H9 (cell line): ENCODE data around the gene RNASE7. TPM values are rescaled to one million over a fixed set of nuclear protein-coding genes. Genes with fewer than 3 reads are reported as not detected.

Experiments
- DNase-seq: peaks from one replicate; pipeline ENCODE4 v3.0.0-alpha.2; 2017
- H2AFZ ChIP-seq: one replicate; pipeline ENCODE4 v1.6.1; 2013; ENCODE audit warnings: mild to moderate bottlenecking, low read length, control low read depth, moderate library complexity
- H2AK5ac ChIP-seq: 2 replicates; pipeline ENCODE4 v1.6.1; 2013; ENCODE audit warnings: low read length, control low read depth, mixed read lengths; ENCODE audit not compliant: insufficient read length
- H2BK120ac ChIP-seq: one replicate; pipeline ENCODE4 v1.6.1; 2013; ENCODE audit warnings: low read depth, mild to moderate bottlenecking, low read length, control low read depth, inconsistent platforms; ENCODE audit not compliant: poor library complexity, severe bottlenecking
- H2BK12ac ChIP-seq: 2 replicates; pipeline ENCODE4 v1.6.1; 2013; ENCODE audit warnings: low read length, control low read depth, mixed read lengths, low read depth; ENCODE audit not compliant: insufficient read length
- H2BK15ac ChIP-seq: 2 replicates; pipeline ENCODE4 v1.6.1; 2013; ENCODE audit warnings: low read depth, low read length, control low read depth
- H2BK20ac ChIP-seq: one replicate; pipeline ENCODE4 v1.6.1; 2013; ENCODE audit warnings: low read depth, mild to moderate bottlenecking, low read length, control low read depth, inconsistent platforms; ENCODE audit not compliant: poor library complexity, severe bottlenecking
- H2BK5ac ChIP-seq: 2 replicates; pipeline ENCODE4 v1.6.1; 2013; ENCODE audit warnings: low read length, control low read depth, mixed read lengths; ENCODE audit not compliant: insufficient read length
- H3K14ac ChIP-seq: 2 replicates; pipeline ENCODE4 v1.6.1; 2013; ENCODE audit warnings: low read length, control low read depth; ENCODE audit not compliant: insufficient read depth
- H3K18ac ChIP-seq: 2 replicates; pipeline ENCODE4 v1.6.1; 2013; ENCODE audit warnings: low read depth, mild to moderate bottlenecking, mixed read lengths, low read length, control low read depth; ENCODE audit not compliant: insufficient read length
- H3K23ac ChIP-seq: 2 replicates; pipeline ENCODE4 v1.6.1; 2013; ENCODE audit warnings: low read length, control low read depth, mixed read lengths, low read depth; ENCODE audit not compliant: insufficient read length
- H3K23me2 ChIP-seq: 2 replicates; pipeline ENCODE4 v1.6.1; 2013; ENCODE audit warnings: low read depth, mild to moderate bottlenecking, mixed read lengths, low read length, control low read depth; ENCODE audit not compliant: insufficient read length, poor library complexity, severe bottlenecking
- H3K27ac ChIP-seq: 2 replicates; pipeline ENCODE4 v1.5.1; 2013; ENCODE audit warnings: low read length, control low read depth, mixed read lengths, low read depth; ENCODE audit not compliant: insufficient read length
- H3K27me3 ChIP-seq: 2 replicates; pipeline ENCODE4 v1.6.1; 2013; ENCODE audit warnings: low read length, control low read depth, inconsistent platforms; ENCODE audit not compliant: insufficient read depth
- H3K4ac ChIP-seq: 2 replicates; pipeline ENCODE4 v1.6.1; 2013; ENCODE audit warnings: low read depth, mild to moderate bottlenecking, control low read depth, inconsistent platforms, low read length, moderate library complexity
- H3K4me1 ChIP-seq: 2 replicates; pipeline ENCODE4 v1.6.1; 2013; ENCODE audit warnings: low read length, control low read depth, inconsistent platforms; ENCODE audit not compliant: insufficient read depth
- H3K4me2 ChIP-seq: 2 replicates; pipeline ENCODE4 v1.6.1; 2013; ENCODE audit warnings: low read length, control low read depth, mixed read lengths; ENCODE audit not compliant: insufficient read length, insufficient read depth
- H3K56ac ChIP-seq: 2 replicates; pipeline ENCODE4 v1.6.1; 2013; ENCODE audit warnings: low read depth, mild to moderate bottlenecking, mixed read lengths, low read length, control low read depth; ENCODE audit not compliant: insufficient read length
- H3K79me1 ChIP-seq: 2 replicates; pipeline ENCODE4 v1.6.1; 2013; ENCODE audit warnings: low read depth, mild to moderate bottlenecking, moderate library complexity, low read length, control low read depth, inconsistent platforms; ENCODE audit not compliant: insufficient read depth, poor library complexity, severe bottlenecking
- H3K79me2 ChIP-seq: 2 replicates; pipeline ENCODE4 v1.6.1; 2013; ENCODE audit warnings: low read length, control low read depth, inconsistent platforms; ENCODE audit not compliant: insufficient read depth
- H3K9ac ChIP-seq: 2 replicates; pipeline ENCODE4 v1.6.1; 2013; ENCODE audit warnings: low read length, control low read depth, mixed read lengths; ENCODE audit not compliant: insufficient read length; ENCODE audit errors: extremely low read depth
- H3K9me3 ChIP-seq: one replicate; pipeline ENCODE4 v1.6.1; 2013; ENCODE audit warnings: low read depth, low read length, inconsistent platforms; ENCODE audit not compliant: control insufficient read depth
- H3T11ph ChIP-seq: one replicate; pipeline ENCODE4 v1.6.1; 2013; ENCODE audit warnings: mild to moderate bottlenecking, low read length, control low read depth, inconsistent platforms
- H4K20me1 ChIP-seq: one replicate; pipeline ENCODE4 v1.6.1; 2013; ENCODE audit not compliant: control insufficient read depth, insufficient read length, insufficient read depth
- H4K5ac ChIP-seq: 2 replicates; pipeline ENCODE4 v1.6.1; 2013; ENCODE audit warnings: low read depth, mild to moderate bottlenecking, mixed read lengths, low read length, control low read depth; ENCODE audit not compliant: insufficient read length
- H4K8ac ChIP-seq: replicated peaks from 2 replicates; pipeline ENCODE4 v1.6.1; 2013; ENCODE audit warnings: low read length, control low read depth, mixed read lengths, low read depth; ENCODE audit not compliant: insufficient read length
- H4K91ac ChIP-seq: 2 replicates; pipeline ENCODE4 v1.6.1; 2013; ENCODE audit warnings: low read depth, mild to moderate bottlenecking, moderate library complexity, mixed read lengths, low read length, control low read depth; ENCODE audit not compliant: insufficient read length
- H3K27ac Mint-ChIP-seq, 3 experiments: 2 replicates in 2 of 3; 3 replicates in 1 of 3; pipeline ENCODE4 v1.8.0; 2020 to 2021; ENCODE audit warnings: mixed read lengths in 3 of 3, mild to moderate bottlenecking in 1 of 3, moderate library complexity in 1 of 3
- H3K27me3 Mint-ChIP-seq: 2 replicates; pipeline ENCODE4 v1.8.0; 2021; ENCODE audit warnings: low read depth, mild to moderate bottlenecking, moderate library complexity, mixed read lengths
- H3K36me3 Mint-ChIP-seq, 3 experiments: 2 replicates in 2 of 3; 3 replicates in 1 of 3; pipeline ENCODE4 v1.8.0; 2020 to 2021; ENCODE audit warnings: low read depth in 3 of 3, mixed read lengths in 3 of 3; ENCODE audit not compliant: insufficient read depth in 1 of 3
- H3K4me1 Mint-ChIP-seq, 2 experiments: 2 replicates each; pipeline ENCODE4 v1.8.0; 2020; ENCODE audit warnings: mixed read lengths in 2 of 2
- H3K4me3 Mint-ChIP-seq, 2 experiments: 2 replicates in 1 of 2; 3 replicates in 1 of 2; pipeline ENCODE4 v1.8.0; 2020 to 2021; ENCODE audit warnings: mild to moderate bottlenecking in 2 of 2, mixed read lengths in 2 of 2, moderate library complexity in 1 of 2
- H3K9me3 Mint-ChIP-seq, 2 experiments: 2 replicates in 1 of 2; 3 replicates in 1 of 2; pipeline ENCODE4 v1.8.0; 2020; ENCODE audit warnings: mild to moderate bottlenecking in 2 of 2, mixed read lengths in 2 of 2, moderate library complexity in 1 of 2
- WGBS: extraction: QIAGEN DNeasy Blood & Tissue Kit; methylation state at CpG from one replicate; pipeline ENCODE4 v1.1.7; 2013; ENCODE audit warnings: missing lambda C conversion rate, low lambda C conversion rate, mixed read lengths; ENCODE audit not compliant: insufficient read length; ENCODE audit errors: extremely low coverage; 5-methylcytosine and 5-hydroxymethylcytosine counted together
- total RNA-seq: library from RNA; stranded (reverse); gene quantifications from 2 replicates; pipeline ENCODE4 v1.2.1, GENCODE V29; 2021
- TF ChIP-seq, protein P1 (sequence below): fragments of 200-600 bp; sonication (generic); conservative IDR thresholded peaks from 3 replicates; pipeline ENCODE4 v1.8.0; 2021; ENCODE audit warnings: antibody characterized with exemption, mild to moderate bottlenecking

RNASE7 gene
- total RNA-seq, 1 experiment from 2014 or later, result not detected

DNA sequence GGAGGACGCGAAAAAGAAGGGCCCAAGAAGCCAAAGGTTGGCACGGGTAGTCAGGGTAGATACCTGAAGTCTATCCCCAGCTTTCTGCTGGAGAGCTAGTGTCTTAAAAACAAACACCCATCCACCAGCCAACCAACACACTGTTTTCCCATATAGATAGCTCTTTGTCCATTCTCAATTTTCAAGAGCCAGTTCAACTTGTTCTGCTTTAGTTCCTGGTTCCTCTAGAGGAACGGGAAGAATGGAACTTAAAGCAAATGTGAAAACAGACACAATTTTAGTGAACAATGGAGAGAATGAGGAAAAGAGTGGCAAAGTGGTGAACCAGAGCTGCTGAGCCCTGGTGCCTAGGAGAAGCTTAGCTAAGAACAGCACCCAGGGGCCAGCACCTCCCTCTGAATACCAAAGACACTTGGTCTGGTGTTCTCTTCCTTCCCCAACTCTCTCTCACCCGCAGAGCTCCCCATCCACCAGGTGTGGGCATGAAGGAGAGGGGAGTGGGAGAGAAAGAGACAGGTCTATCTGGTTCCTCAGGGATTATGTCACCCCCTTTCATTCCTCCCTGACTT lies 21.1 kb upstream of the RNASE7 start:
- H3K14ac ChIP-seq, result no peak overlapping the region
- H2BK12ac ChIP-seq, result no peak overlapping the region
- H3K23ac ChIP-seq, result no peak overlapping the region
- H3K56ac ChIP-seq, result no peak overlapping the region
- H3K27ac ChIP-seq, result no peak overlapping the region
- no peak overlapping the region for H2BK15ac ChIP-seq
- no peak overlapping the region for H4K91ac ChIP-seq
- WGBS, result no CpG with 5 or more reads among the region's 5 CpGs
- no peak overlapping the region for H3K4me2 ChIP-seq
- no peak for DNase-seq
- H3T11ph ChIP-seq, result no peak overlapping the region
- H3K9ac ChIP-seq, result no peak overlapping the region
- no peak overlapping the region for H4K5ac ChIP-seq
- no peak overlapping the region for H2AFZ ChIP-seq
- no peak overlapping the region for H2BK5ac ChIP-seq
- no peak overlapping the region for H3K27ac Mint-ChIP-seq
- no peak overlapping the region for H3K4me3 Mint-ChIP-seq
- no peak overlapping the region for H2BK20ac ChIP-seq
- H2AK5ac ChIP-seq, result no peak overlapping the region
- no peaks in the 10 kb centered on the region for H4K20me1 ChIP-seq
- peaks cover 38% of the 10 kb centered on the region for H3K27me3 Mint-ChIP-seq
- H3K18ac ChIP-seq, result no peak overlapping the region
- H3K4me1 Mint-ChIP-seq, result peaks cover 22 to 28% of the 10 kb centered on the region in 2 experiments
- H3K79me1 ChIP-seq, result no peaks in the 10 kb centered on the region
- peaks cover 7 to 21% (median 8%) of the 10 kb centered on the region in 3 experiments; a peak in 4 of 7 replicates for H3K36me3 Mint-ChIP-seq
- no peaks in the 10 kb centered on the region; the same call in 1 of the 2 replicates for H3K4me1 ChIP-seq
- no peak overlapping the region for H3K4ac ChIP-seq
- TF ChIP-seq, protein P1, sequence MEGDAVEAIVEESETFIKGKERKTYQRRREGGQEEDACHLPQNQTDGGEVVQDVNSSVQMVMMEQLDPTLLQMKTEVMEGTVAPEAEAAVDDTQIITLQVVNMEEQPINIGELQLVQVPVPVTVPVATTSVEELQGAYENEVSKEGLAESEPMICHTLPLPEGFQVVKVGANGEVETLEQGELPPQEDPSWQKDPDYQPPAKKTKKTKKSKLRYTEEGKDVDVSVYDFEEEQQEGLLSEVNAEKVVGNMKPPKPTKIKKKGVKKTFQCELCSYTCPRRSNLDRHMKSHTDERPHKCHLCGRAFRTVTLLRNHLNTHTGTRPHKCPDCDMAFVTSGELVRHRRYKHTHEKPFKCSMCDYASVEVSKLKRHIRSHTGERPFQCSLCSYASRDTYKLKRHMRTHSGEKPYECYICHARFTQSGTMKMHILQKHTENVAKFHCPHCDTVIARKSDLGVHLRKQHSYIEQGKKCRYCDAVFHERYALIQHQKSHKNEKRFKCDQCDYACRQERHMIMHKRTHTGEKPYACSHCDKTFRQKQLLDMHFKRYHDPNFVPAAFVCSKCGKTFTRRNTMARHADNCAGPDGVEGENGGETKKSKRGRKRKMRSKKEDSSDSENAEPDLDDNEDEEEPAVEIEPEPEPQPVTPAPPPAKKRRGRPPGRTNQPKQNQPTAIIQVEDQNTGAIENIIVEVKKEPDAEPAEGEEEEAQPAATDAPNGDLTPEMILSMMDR, result no peak
- H3K9me3 Mint-ChIP-seq, result no peaks in the 10 kb centered on the region
- H2BK120ac ChIP-seq, result no peak overlapping the region
- H3K79me2 ChIP-seq, result no peaks in the 10 kb centered on the region
- H3K27me3 ChIP-seq, result peaks cover 8% of the 10 kb centered on the region; the same call in 1 of the 2 replicates
- H3K9me3 ChIP-seq, result no peaks in the 10 kb centered on the region
- H4K8ac ChIP-seq, result no peak overlapping the region
- H3K23me2 ChIP-seq, result peaks cover 12% of the 10 kb centered on the region
